AG04449 (cell line): ENCODE results near the gene SUPT3H.

Experiments
- CTCF ChIA-PET: fragments of 350-600 bp; formaldehyde crosslinking; extraction: SDS; loops from one replicate; lab custom pipeline; 2021; ENCODE audit warnings: antibody characterized with exemption; lab: Yijun Ruan, JAX
- POLR2A ChIA-PET: fragments of 400-600, 350-600 bp; formaldehyde crosslinking; extraction: SDS; loops from one replicate; lab custom pipeline; 2020; ENCODE audit warnings: antibody characterized with exemption, inconsistent platforms; lab: Yijun Ruan, JAX
- DNase-seq: peaks from one replicate; pipeline ENCODE4 v3.0.0-alpha.2; 2010; ENCODE audit warnings: low read depth, low spot score
- H3K4me3 ChIP-seq: 2 replicates; pipeline ENCODE4 v1.5.1; 2011; ENCODE audit warnings: low read depth, mild to moderate bottlenecking, control low read depth, low read length
- CTCF ChIP-seq: IDR thresholded peaks from one replicate; pipeline ENCODE4 v1.5.1; 2011; ENCODE audit warnings: mild to moderate bottlenecking, moderate library complexity, low read length, control low read depth, inconsistent platforms; ENCODE audit not compliant: insufficient read depth; ENCODE audit errors: missing control alignments

SUPT3H gene

GRCh38 chr6:45417436-45417835, 39.7 kb upstream of the SUPT3H start:
- TF ChIP-seq CTCF = no peak
- CTCF ChIA-PET = interaction anchor here (0.9 to 1.1 kb wide), 2 partner anchors 23 to 505 kb away, joined by 3 to 4 read pairs; no protein-coding TSS in a partner anchor
- no peak for DNase-seq
- POLR2A ChIA-PET = interaction anchor here (0.6 kb wide), 1 partner anchor 247 kb away, joined by 3 read pairs; no protein-coding TSS in a partner anchor
- H3K4me3 ChIP-seq = no peak overlapping the region

- ChIA-PET POLR2A (no interaction called here), CTCF (interaction anchor here (0.7 to 1.7 kb wide), 5 partner anchors 298 to 942 kb away, joined by 3 to 6 read pairs (median 4); no protein-coding TSS in a partner anchor)
- DNase-seq = no peak
- TF ChIP-seq CTCF = no peak
- H3K4me3 ChIP-seq = no peak overlapping the region
Measured at GRCh38 chr6:45416700-45417099, 39.0 kb upstream of the SUPT3H start.

- TF ChIP-seq CTCF = no peak
- DNase-seq = no peak
- no peak overlapping the region for H3K4me3 ChIP-seq
- POLR2A ChIA-PET = no interaction called here
- CTCF ChIA-PET = interaction anchor here (1.1 to 1.7 kb wide), 5 partner anchors 299 to 786 kb away, joined by 3 to 6 read pairs (median 4); no protein-coding TSS in a partner anchor
Measured at GRCh38 chr6:45415788-45416518, 38.2 kb upstream of the SUPT3H start.

- TF ChIP-seq CTCF = no peak
- no peak for DNase-seq
- POLR2A ChIA-PET = no interaction called here
- CTCF ChIA-PET = interaction anchor here (1.1 to 1.7 kb wide), 4 partner anchors 300 to 785 kb away, joined by 3 to 6 read pairs (median 4); no protein-coding TSS in a partner anchor
- H3K4me3 ChIP-seq = no peak overlapping the region
Measured at GRCh38 chr6:45415315-45415714, 37.6 kb upstream of the SUPT3H start.

- CTCF ChIA-PET = no interaction called here
- DNase-seq = no peak
- TF ChIP-seq CTCF = no peak
- no peak overlapping the region for H3K4me3 ChIP-seq
- POLR2A ChIA-PET = no interaction called here
Measured at GRCh38 chr6:45411959-45412358, 34.2 kb upstream of the SUPT3H start.

GRCh38 chr6:45400021-45400420, 22.3 kb upstream of the SUPT3H start:
- DNase-seq = no peak
- ChIA-PET CTCF (no interaction called here), POLR2A (no interaction called here)
- no peak overlapping the region for H3K4me3 ChIP-seq
- TF ChIP-seq CTCF = no peak
